GM12873 (cell line): ENCODE results near the gene FBXO17.

ENCODE experiments used
- TF ChIP-seq, protein P1 (sequence below): IDR thresholded peaks from 2 replicates; pipeline ENCODE4 v1.5.1; 2012; ENCODE audit warnings: low read depth, mild to moderate bottlenecking, moderate library complexity, low read length, control low read depth; ENCODE audit not compliant: insufficient read depth; ENCODE audit errors: missing control alignments

FBXO17 gene

DNA sequence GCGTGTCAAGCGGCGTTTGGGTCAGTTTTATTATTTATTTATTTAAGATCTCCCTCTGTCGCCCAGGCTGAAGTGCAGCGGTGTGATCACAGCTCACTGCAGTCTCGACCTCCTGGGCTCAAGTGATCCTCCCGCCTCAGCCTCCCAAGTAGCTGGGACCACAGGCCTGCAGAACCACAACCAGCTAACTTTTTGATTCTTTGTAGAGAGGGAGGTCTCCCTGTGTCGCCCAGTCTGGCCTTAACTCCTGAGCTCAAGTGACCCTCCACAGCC, 44.1 kb downstream of the FBXO17 start:
- TF ChIP-seq, protein P1, sequence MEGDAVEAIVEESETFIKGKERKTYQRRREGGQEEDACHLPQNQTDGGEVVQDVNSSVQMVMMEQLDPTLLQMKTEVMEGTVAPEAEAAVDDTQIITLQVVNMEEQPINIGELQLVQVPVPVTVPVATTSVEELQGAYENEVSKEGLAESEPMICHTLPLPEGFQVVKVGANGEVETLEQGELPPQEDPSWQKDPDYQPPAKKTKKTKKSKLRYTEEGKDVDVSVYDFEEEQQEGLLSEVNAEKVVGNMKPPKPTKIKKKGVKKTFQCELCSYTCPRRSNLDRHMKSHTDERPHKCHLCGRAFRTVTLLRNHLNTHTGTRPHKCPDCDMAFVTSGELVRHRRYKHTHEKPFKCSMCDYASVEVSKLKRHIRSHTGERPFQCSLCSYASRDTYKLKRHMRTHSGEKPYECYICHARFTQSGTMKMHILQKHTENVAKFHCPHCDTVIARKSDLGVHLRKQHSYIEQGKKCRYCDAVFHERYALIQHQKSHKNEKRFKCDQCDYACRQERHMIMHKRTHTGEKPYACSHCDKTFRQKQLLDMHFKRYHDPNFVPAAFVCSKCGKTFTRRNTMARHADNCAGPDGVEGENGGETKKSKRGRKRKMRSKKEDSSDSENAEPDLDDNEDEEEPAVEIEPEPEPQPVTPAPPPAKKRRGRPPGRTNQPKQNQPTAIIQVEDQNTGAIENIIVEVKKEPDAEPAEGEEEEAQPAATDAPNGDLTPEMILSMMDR, result no peak

DNA sequence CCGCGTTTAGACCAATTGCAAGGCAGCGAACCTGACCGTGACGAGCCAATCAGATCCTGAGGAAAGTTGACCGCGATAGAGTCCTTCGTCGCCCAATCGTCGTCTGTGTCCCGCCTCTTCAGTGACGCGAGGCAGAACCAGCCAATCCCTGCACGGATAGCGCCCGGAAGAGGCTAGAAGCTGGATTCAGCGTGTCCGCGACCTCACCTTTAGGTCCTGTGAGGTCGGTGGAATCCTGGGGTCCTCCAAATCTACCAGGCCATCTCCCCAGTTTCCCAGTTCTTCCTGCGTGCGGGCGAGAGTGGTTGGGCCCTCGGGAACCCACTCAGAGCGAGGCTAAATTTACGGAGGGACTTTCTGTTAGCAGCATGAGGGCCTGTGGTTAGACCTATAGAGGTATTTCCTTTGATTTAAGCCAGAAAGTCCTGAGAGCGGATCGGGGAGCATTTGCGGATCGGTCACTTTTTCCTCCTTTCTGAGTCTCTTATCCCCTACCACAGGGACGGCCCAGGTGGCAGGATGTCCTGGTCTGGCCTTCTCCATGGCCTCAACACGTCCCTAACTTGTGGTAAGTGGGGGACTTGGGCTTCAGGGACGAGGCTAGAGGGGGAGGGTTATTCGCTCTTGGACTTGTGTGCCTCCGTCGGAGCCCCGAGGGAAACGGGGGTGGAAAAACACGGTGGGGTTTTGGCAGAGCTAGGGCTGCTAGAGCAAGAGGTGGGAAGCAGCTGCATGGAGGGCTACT, 44.6 kb downstream of the FBXO17 start, which contains the start of gene MRPS12:
TSS of gene MRPS12 (plus strand) at position 169 of the 745 bp plus-strand sequence. CDS start at position 520, 351 bp downstream.
- TF ChIP-seq, protein P1, result no peak

DNA sequence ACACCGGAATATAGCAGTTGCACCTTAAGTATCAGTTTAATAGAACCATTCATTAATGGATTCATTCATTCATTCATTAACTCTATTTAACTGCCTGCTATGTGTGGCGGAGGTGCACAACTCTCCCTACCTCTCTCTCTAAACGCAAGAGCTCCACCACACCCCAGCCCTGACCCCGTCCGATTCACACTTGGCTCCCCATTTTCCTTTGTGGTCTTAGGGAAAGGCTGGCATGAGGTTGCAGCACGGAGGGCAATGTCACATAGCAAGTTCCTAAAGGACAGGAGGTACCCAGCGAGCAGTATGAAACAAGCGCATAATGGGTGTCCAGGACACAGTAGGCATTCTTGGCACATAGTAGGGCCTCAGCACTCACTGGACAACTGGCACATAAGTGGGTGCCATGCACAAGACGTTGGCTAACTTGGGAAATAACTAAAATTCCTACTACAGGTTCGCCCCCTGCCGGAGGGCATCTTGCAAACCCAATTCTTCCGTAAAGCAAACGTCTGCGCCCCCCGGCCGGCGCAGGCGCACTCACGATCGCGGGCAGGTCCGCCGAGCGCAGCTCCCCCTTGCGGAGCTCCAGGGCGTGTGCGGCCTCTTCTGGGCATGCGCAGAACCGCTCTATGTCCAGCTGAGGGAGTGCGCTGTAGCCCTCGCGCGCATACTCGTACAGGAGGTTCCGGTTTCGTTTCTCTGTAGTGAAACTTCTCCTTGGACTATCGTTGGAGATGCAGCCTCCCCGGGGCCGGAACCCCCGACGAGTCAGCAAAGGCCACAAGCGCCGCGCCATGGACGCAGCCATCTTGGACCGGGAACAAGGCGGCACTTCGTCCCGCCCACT, 45.4 kb downstream of the FBXO17 start, which contains the start of gene SARS2:
TSS of gene SARS2 (minus strand) at position 835 of the 847 bp plus-strand sequence. CDS start at position 808, 27 bp downstream.
- TF ChIP-seq, protein P1, result peak; percentile 99

DNA sequence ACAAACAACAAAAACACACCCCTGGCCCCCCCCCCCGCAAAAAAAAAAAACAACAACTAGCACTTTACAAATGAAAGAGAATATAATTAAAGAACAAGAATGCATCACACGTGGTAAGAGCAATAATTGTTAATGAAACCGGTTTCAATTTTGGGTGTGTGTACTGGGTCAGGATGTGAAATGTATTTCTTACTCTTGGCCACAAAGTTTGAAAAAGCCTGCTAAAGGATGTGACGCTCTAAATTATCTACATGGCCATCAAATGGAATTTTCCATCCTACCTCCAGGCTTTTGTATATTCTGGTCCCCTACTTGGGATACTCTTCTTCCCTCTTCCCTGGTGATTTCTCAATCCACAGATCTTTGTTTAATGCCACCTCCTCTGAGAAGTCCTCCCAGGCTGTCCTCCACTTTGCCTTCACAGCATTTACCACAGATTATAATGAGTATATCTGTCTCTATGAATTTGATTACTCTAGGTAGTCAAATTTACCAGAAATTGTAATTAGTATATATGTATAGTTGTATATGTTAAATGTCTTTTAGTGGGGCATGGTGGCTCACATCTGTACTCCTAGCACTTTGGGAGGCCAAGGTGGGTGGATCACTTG, 47.0 kb downstream of the FBXO17 start:
- TF ChIP-seq, protein P1, result no peak

DNA sequence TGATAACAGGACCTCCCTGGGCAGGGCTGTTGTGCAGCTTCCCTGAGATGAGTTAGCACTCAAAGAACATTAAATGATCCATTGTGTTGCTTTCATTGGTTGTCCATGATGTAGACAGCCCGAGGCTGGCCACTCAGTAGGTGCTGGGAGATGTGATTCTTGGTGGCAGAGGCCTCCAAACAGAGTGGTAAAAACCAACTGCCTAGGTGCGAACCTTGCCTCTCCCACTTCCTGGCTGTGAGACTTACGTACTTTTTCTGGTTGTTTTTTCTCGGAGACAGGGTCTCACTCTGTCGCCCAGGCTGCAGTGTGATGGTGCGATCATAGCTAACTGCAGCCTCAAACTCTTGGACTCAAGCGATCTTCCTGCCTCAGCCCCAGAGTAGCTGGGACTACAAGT, 51.2 kb downstream of the FBXO17 start:
- TF ChIP-seq, protein P1, result no peak

DNA sequence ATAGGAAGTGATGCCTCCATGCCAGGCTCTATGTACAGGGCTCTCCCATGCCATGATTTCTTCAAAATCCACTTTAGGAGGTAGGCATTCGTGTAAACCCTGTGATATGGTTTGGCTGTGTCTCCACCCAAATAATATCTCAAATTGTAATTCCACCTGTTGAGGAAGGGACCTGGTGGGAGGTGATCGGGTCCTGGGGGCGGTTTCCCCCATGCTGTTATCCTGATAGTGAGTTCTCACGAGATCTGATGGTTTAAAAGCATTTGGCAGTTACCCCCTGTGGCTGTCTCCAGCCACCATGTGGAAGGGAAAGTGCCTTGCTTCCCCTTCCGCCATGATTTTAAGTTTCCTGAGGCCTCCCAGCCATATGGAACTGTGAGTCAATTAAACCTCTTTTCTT, 53.1 kb downstream of the FBXO17 start:
- TF ChIP-seq, protein P1, result no peak

DNA sequence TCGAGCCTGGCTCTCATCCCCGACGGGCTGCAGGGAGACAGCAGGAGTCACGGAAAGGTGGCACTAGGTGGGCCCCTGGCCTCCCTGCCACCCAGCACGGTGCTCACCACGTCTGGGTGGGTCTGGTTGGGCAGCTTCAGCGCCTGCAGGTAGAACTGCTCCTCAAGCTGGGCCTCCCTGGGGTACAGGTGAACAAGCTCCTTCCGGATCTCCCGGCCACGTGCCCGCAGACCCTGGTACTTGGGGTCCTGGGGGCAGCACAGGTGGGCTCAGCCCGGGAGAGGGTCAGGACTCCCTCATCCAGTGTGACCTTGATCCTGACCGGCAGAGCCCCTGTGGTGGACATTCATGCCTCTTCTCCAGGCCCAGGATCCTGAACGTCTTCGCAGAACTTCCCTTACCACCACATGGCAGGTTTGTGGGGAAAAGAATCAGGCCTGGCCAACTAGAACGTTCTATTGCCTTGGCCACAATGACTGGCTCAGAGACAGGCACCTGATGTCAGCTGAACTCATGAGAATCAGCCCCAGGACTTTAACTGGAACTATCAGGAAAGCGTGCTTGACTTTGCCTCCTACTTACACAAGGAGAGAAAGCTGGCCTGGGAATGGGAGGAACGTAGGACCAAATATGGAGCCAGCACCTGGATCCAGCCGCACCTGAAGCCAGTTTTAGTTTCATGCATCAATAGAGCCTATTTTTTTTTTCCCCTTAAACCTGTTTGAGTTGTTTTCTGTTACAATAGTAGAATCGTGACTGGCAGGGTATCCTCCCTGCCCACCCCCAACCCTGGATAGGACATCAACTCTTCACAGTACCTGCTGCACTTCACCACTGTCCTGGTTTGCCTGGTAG, 53.9 kb downstream of the FBXO17 start:
- TF ChIP-seq, protein P1, result no peak
